ENCODE results near the gene MKS1. TPM values are rescaled to one million over a fixed set of nuclear protein-coding genes. Genes with fewer than 3 reads are reported as not detected.

The MKS1 gene
- polyA plus RNA-seq, 10 donors, result 11.5 to 26.1 (median 14.9) TPM

DNA sequence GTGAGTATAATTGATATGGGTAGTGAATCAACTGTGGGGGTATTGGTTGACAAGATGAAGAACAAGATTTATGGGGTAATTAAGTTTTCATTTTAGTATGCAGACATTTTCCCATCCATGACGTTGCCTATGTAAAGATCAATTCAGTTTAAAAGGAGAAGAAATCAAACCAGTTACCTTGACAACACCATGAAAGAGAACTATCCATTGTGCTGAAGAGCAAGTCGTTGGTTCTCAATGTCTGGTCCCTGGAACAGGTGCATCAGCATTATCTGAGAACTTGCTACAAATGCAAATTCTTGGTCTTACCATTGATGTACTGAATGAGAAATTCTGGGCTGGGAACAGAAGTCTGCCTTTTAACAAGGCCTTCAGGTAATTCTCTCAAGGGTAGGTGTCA, 53.1 kb downstream of the MKS1 start:
- no peak for DNase-seq

- DNase-seq, result no peak
Observed at GRCh38 chr17:58161566-58161965, 57.5 kb downstream of the MKS1 start.

DNA sequence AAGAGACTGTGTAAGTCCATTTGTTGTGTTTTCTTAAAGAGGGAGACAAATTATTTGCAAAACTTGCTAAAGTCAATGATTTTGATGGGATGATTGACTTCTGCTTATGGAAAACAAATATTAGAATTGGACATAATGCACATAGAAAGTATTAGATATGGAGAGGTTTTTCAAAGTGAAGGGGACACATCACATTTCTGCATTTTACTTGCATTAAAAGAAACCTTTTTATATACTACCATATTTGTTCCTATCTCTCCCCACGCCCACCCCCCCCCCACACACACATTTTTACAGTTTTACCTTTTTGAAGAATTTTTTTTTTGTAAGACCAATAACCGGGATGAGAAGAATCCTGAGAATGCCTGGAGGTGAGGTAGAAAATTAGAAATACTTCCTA, 60.9 kb downstream of the MKS1 start:
- no peak for DNase-seq

DNA sequence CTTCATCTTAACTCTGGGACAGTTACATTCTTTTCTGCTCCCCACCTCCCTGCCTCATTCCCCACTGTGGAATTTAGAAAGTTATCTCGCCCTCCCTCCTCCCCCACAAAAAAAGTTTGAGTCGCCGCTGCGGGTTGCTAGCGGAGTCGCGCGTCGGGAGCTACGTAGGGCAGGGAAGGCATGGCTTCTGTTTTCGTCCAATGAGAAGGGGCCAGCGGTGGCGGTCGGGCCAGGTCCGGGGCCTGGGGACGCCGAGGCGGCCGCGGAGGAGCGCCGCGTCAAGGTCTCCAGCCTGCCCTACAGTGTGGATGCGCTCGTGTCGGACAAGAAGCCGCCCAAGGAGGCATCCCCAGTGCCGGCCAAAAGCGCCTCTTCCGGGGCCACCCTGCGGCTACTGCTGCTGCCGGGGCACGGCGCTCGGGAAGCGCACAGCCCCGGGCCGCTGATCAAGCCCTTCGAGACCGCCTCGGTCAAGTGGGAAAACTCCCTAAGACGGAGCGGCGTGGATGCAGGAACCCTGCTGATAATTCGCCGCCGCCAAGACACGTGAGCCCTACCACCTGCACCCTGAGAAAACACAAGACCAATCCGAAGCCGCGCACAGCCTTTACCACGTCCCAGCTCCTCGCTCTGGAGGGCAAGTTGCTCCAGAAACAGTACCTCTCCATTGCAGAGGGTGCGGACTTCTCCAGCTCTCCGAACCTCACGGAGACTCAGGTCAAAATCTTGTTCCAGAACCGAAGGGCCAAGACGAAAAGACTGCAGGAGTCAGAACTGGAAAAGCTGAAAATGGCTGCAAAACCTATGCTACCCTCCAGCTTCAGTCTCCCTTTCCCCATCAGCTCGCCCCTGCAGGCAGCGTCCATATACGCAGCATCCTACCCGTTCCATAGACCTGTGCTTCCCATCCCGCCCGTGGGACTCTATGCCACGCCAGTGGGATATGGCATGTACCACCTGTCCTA, 61.9 kb downstream of the MKS1 start:
- DNase-seq, result peak in 2 of 3 donors; percentile 6 to 8

Other genes starting within 250 kb of the MKS1 start
- gene VEZF1, start 231.0 kb downstream of the MKS1 start, polyA plus RNA-seq (ENCODE audit: insufficient read length in 10 of 10), result 10 to 100 TPM; 43.1 to 56.6 (median 51.5) TPM
- 100 to 1,000 TPM; 164 to 237 (median 177) TPM for gene SRSF1, start 212.0 kb downstream of the MKS1 start, polyA plus RNA-seq (ENCODE audit: insufficient read length in 10 of 10)
- gene DYNLL2, start 135.8 kb downstream of the MKS1 start, polyA plus RNA-seq (ENCODE audit: insufficient read length in 10 of 10), result 10 to 100 TPM; 33.2 to 48.9 (median 41.1) TPM
- gene OR4D1, start 70.9 kb downstream of the MKS1 start, polyA plus RNA-seq (ENCODE audit: insufficient read length in 10 of 10), result under 1 TPM in 1 of 10 donors, not detected in 9; 0.09 TPM
- not detected for gene OR4D2, start 52.3 kb downstream of the MKS1 start, polyA plus RNA-seq (ENCODE audit: insufficient read length in 10 of 10)
- gene EPX, start 26.5 kb downstream of the MKS1 start, polyA plus RNA-seq (ENCODE audit: insufficient read length in 10 of 10), result under 1 TPM; 0.15 to 0.75 (median 0.35) TPM
- under 1 TPM in 9 of 10 donors, not detected in 1; 0.07 to 0.29 (median 0.17) TPM for gene LPO, start 19.3 kb upstream of the MKS1 start, polyA plus RNA-seq (ENCODE audit: insufficient read length in 10 of 10)
- 10 to 100 TPM in 3 of 10 donors, 1 to 10 TPM in 7; 4.1 to 17.8 (median 7.6) TPM for gene MPO, start 61.7 kb upstream of the MKS1 start, polyA plus RNA-seq (ENCODE audit: insufficient read length in 10 of 10)
- 1 to 10 TPM; 3.3 to 6.8 (median 4.3) TPM for gene TSPOAP1, start 109.5 kb upstream of the MKS1 start, polyA plus RNA-seq (ENCODE audit: insufficient read length in 10 of 10)
- 10 to 100 TPM; 68.9 to 98.0 (median 82.9) TPM for gene SUPT4H1, start 132.9 kb upstream of the MKS1 start, polyA plus RNA-seq (ENCODE audit: insufficient read length in 10 of 10)
- 1 to 10 TPM in 2 of 10 donors, under 1 TPM in 7, not detected in 1; 0.04 to 3.1 (median 0.11) TPM for gene RNF43, start 198.3 kb upstream of the MKS1 start, polyA plus RNA-seq (ENCODE audit: insufficient read length in 10 of 10)